Endothelial cell (in vitro differentiated cells): ENCODE results near the gene PYROXD2. TPM values are rescaled to one million over a fixed set of nuclear protein-coding genes. Genes with fewer than 3 reads are reported as not detected.
A peak's percentile ranks its signal among the peaks of the same experiment; 100 is the strongest.

Experiments
- DNase-seq: peaks from one replicate; pipeline ENCODE4 v3.0.0; 2021; ENCODE audit warnings: low spot score
- H3K27ac Mint-ChIP-seq: one replicate; pipeline ENCODE4 v1.8.0; 2021; ENCODE audit warnings: mixed read lengths, inconsistent platforms; ENCODE audit not compliant: unreplicated experiment
- H3K27me3 Mint-ChIP-seq: one replicate; pipeline ENCODE4 v1.8.0; 2021; ENCODE audit warnings: mild to moderate bottlenecking, moderate library complexity, mixed read lengths, inconsistent platforms; ENCODE audit not compliant: unreplicated experiment
- H3K36me3 Mint-ChIP-seq: one replicate; pipeline ENCODE4 v1.8.0; 2021; ENCODE audit warnings: mild to moderate bottlenecking, low read depth, mixed read lengths, inconsistent platforms; ENCODE audit not compliant: unreplicated experiment
- H3K4me1 Mint-ChIP-seq: one replicate; pipeline ENCODE4 v1.8.0; 2021; ENCODE audit warnings: mild to moderate bottlenecking, mixed read lengths, inconsistent platforms; ENCODE audit not compliant: unreplicated experiment
- H3K4me3 Mint-ChIP-seq: one replicate; pipeline ENCODE4 v1.8.0; 2021; ENCODE audit warnings: mild to moderate bottlenecking, mixed read lengths, inconsistent platforms; ENCODE audit not compliant: unreplicated experiment
- H3K9me3 Mint-ChIP-seq: one replicate; pipeline ENCODE4 v1.8.0; 2021; ENCODE audit warnings: mixed read lengths, inconsistent platforms; ENCODE audit not compliant: unreplicated experiment
- CTCF ChIP-seq: fragments of 200-600 bp; sonication (generic); IDR thresholded peaks from one replicate; pipeline ENCODE4 v1.5.0; 2021; ENCODE audit warnings: antibody characterized with exemption; ENCODE audit not compliant: unreplicated experiment
- total RNA-seq: library from RNA; stranded (reverse); fragmentation: NEBNext Ultra II Directional; extraction: Animal tissue kit (Norgen Biotek cat#: 25700); gene quantifications from one replicate; pipeline ENCODE4 v1.2.1, GENCODE V29; 2021; ENCODE audit not compliant: unreplicated experiment

Gene PYROXD2
- total RNA-seq, 1 donor from 2014 or later: 5.8 TPM

- Mint-ChIP-seq H3K27ac (no peak overlapping the region), H3K4me1 (peaks cover 5% of the 10 kb centered on the region), H3K4me3 (no peak overlapping the region), H3K9me3 (peaks cover 5% of the 10 kb centered on the region), H3K36me3 (peaks cover 70% of the 10 kb centered on the region), H3K27me3 (peaks cover 3% of the 10 kb centered on the region)
- no peak for DNase-seq
- no peak for TF ChIP-seq CTCF
Observed at GRCh38 chr10:98435178-98435577, 20.2 kb upstream of the PYROXD2 start.

DNA sequence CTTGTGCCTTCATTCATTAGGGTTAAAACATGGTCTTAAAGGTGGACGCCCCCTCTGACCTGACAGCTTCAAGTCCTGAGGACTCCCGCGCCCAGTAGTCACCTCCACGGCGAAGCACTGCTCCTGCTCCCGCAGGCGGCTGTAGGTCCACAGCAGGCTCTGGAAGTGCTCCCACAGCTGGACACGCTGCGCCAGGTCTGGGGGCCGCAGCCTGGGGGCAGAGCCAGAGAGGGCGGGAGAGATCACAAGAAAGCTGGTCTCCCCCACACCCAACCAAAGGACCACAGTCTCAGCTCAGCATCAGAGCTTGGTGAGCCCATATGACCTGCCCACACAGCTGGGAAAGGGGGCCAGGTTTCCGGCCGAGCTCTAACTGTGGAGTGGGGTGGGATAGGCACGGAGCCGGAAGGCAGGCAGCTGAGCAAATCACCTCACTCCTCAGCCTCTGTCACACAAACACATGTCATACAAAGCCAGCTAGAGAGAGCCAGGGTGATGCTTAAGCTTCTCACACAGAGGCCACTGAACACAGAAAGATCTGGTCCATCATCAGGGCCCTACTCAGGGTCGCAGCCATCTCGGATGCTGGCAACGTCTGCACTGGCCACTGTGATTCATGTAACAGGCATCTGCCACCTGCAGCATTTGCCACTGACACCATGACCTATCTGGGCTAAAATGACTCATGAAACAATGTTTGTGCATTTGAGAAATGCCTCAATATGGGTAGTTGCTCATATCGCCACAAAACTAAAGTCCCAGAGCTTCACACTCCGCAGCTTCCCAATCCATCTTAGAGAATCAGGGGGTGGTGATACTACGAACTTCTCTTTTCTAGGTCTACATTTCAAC is 19.1 kb upstream of the PYROXD2 start:
- TF ChIP-seq CTCF: no peak
- Mint-ChIP-seq H3K27ac (no peak overlapping the region), H3K9me3 (peaks cover 5% of the 10 kb centered on the region), H3K4me1 (peaks cover 5% of the 10 kb centered on the region), H3K36me3 (peaks cover 64% of the 10 kb centered on the region), H3K4me3 (no peak overlapping the region), H3K27me3 (peaks cover 3% of the 10 kb centered on the region)
- no peak for DNase-seq

GRCh38 chr10:98433371-98433770 is 18.4 kb upstream of the PYROXD2 start:
- H3K36me3 Mint-ChIP-seq: peaks cover 58% of the 10 kb centered on the region
- no peak overlapping the region for H3K4me3 Mint-ChIP-seq
- DNase-seq: no peak
- no peak for TF ChIP-seq CTCF
- peaks cover 3% of the 10 kb centered on the region for H3K27me3 Mint-ChIP-seq
- peaks cover 4% of the 10 kb centered on the region for H3K4me1 Mint-ChIP-seq
- no peak overlapping the region for H3K27ac Mint-ChIP-seq
- H3K9me3 Mint-ChIP-seq: peaks cover 5% of the 10 kb centered on the region

DNA sequence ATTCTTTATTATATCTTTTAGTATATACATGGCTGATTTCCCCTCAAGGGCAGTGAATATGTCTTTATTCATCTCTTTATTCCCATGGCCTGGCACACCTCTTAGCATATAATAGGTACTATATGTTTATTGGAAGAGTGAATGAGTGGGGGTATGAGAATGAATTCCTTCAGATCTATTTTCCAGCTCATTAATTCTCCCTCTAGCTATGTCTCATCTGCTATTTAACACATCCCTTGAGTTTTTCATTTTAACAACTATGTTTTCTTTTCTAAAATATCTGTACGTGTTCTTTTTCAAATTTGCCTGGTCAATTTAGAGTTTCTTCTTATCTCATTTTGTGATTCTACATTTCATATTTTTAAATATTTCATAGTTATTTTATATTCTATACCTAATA is 17.3 kb upstream of the PYROXD2 start:
- H3K4me1 Mint-ChIP-seq: no peaks in the 10 kb centered on the region
- H3K4me3 Mint-ChIP-seq: no peak overlapping the region
- H3K36me3 Mint-ChIP-seq: peaks cover 57% of the 10 kb centered on the region
- no peak for TF ChIP-seq CTCF
- peaks cover 3% of the 10 kb centered on the region for H3K27me3 Mint-ChIP-seq
- no peak overlapping the region for H3K27ac Mint-ChIP-seq
- H3K9me3 Mint-ChIP-seq: peaks cover 5% of the 10 kb centered on the region
- DNase-seq: no peak

DNA sequence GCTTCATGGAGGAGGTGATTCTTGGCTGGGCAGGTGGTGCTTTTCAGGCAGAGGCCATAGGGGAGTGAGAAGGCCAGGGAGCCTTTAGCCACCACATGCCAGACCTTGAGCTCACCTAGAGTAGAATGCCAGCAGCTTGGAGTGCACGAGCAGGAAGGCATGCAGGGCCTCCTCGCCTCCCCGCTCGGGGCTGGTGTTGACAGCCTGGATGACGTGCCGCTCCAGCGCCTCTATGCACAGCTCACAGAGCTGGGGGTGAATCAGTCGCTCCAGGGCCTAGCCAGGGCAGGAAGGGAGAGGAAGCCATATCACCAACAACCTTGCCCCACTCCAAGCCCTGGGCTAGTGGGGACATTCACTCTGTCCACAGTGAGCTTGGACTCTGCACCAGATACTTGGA is 16.0 kb upstream of the PYROXD2 start:
- no peak for TF ChIP-seq CTCF
- peaks cover 5% of the 10 kb centered on the region for H3K9me3 Mint-ChIP-seq
- no peaks in the 10 kb centered on the region for H3K4me1 Mint-ChIP-seq
- DNase-seq: no peak
- H3K27me3 Mint-ChIP-seq: peaks cover 3% of the 10 kb centered on the region
- peak overlapping the region; percentile 65 for H3K4me3 Mint-ChIP-seq
- H3K27ac Mint-ChIP-seq: no peak overlapping the region
- peaks cover 57% of the 10 kb centered on the region for H3K36me3 Mint-ChIP-seq
